SK-N-SH treated with all-trans-retinoic acid at 6 μM for 48 hours (cell line): Measurements from ENCODE around the gene SEC11A.

Source experiments
- ARNTL ChIP-seq: fragments of 450-650 bp; formaldehyde crosslinking; IDR thresholded peaks from 2 replicates; pipeline ENCODE4 v1.5.0; 2020; ENCODE audit warnings: low read depth, mild to moderate bottlenecking, moderate library complexity, borderline replicate concordance
- RARB ChIP-seq: fragments of 250-450 bp; sonication (Bioruptor Pico); IDR thresholded peaks from 2 replicates; pipeline ENCODE4 v1.8.0; 2021; ENCODE audit warnings: mild to moderate bottlenecking, moderate library complexity

GRCh38 chr15:84762840-84763572 lies 47.1 kb upstream of the SEC11A start:
- TF ChIP-seq RARB (CRISPR knock-in tag) (no peak), ARNTL (CRISPR knock-in tag) (no peak)
